PC-3 (cell line): ENCODE data around the gene WDR7.

Source experiments
- EZH2 ChIP-seq: fragments of 300-600 bp; sonication (generic); IDR thresholded peaks from one replicate; pipeline ENCODE4 v1.6.1; 2017; ENCODE audit warnings: antibody characterized with exemption, mild to moderate bottlenecking, low read length; ENCODE audit not compliant: unreplicated experiment
- EZH2phosphoT487 ChIP-seq: fragments of 300-600 bp; sonication (generic); IDR thresholded peaks from 2 replicates; pipeline ENCODE4 v1.6.1; 2018; ENCODE audit warnings: mild to moderate bottlenecking, antibody characterized with exemption, low read length, borderline replicate concordance
- TF ChIP-seq, protein P1 (sequence below): fragments of 300-600 bp; sonication (generic); conservative IDR thresholded peaks from 2 replicates; pipeline ENCODE4 v1.5.1; 2017; ENCODE audit warnings: antibody characterized with exemption, low read depth, mild to moderate bottlenecking, low read length

DNA sequence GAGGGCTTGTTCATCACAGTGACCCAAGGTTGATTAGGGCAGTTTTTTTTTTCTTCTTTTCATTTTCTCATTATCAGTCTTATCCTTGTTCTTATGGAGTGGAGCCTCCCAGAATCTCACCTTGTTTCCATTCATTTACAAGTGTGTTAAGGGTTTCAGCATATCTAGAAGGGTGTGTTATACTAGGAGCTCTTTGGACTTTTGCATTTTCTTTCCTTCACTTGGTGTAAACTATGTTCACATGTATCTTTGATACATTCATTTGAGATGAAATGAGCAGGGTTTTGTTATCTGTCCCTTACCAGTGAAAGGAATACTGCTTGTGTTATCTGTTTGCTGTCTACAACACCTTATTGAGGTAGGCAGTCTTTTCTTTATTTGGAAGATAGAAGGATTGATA is 96.7 kb downstream of the WDR7 start:
- TF ChIP-seq, protein P1, sequence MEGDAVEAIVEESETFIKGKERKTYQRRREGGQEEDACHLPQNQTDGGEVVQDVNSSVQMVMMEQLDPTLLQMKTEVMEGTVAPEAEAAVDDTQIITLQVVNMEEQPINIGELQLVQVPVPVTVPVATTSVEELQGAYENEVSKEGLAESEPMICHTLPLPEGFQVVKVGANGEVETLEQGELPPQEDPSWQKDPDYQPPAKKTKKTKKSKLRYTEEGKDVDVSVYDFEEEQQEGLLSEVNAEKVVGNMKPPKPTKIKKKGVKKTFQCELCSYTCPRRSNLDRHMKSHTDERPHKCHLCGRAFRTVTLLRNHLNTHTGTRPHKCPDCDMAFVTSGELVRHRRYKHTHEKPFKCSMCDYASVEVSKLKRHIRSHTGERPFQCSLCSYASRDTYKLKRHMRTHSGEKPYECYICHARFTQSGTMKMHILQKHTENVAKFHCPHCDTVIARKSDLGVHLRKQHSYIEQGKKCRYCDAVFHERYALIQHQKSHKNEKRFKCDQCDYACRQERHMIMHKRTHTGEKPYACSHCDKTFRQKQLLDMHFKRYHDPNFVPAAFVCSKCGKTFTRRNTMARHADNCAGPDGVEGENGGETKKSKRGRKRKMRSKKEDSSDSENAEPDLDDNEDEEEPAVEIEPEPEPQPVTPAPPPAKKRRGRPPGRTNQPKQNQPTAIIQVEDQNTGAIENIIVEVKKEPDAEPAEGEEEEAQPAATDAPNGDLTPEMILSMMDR: no peak
- TF ChIP-seq EZH2 (no peak), EZH2phosphoT487 (no peak)
